Suppressor macrophage (primary cell): ENCODE data around the gene PDE11A.

Source experiments
- DNase-seq, 4 experiments: peaks; one replicate each; pipeline ENCODE4 v3.0.0-alpha.2; 2020 to 2022

The PDE11A gene

DNA sequence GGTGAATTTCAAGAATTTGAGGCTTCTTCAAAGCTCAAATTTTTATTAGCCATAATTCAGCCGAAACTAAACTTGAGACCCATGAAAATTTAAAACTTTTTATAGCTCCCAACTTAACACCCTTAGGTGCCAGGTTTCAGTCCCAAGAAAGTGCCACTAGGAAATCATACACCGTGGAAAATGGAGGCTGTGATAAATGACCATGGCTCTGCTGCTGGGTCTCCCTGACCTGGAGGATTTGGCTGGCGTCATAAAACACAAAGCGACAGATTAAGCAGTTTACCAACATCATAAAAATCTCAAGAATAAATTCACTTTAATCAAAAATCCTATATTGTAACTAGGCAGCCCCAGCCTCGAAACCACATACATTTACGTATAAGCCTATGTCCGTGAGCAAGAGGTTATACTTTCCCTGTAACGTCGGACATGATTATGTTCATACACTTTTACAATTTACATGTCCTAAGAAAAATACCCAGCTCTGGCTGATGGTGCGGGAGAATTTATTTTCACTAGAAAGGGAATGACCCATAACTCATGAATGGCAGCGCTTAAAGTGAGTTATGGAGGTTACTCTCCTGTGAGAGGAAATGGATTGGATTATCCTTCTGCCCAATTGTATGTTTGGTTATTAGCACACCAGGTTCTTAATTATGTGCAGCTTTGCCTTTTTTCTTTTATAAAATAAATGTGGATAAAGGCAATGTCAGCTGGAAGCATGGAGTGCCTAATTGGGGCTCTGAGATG lies 350.6 kb downstream of the PDE11A start:
- DNase-seq, result no peak

- no peak for DNase-seq
These were observed 351.5 kb downstream of the PDE11A start for GRCh38 chr2:177721087-177721486.

DNA sequence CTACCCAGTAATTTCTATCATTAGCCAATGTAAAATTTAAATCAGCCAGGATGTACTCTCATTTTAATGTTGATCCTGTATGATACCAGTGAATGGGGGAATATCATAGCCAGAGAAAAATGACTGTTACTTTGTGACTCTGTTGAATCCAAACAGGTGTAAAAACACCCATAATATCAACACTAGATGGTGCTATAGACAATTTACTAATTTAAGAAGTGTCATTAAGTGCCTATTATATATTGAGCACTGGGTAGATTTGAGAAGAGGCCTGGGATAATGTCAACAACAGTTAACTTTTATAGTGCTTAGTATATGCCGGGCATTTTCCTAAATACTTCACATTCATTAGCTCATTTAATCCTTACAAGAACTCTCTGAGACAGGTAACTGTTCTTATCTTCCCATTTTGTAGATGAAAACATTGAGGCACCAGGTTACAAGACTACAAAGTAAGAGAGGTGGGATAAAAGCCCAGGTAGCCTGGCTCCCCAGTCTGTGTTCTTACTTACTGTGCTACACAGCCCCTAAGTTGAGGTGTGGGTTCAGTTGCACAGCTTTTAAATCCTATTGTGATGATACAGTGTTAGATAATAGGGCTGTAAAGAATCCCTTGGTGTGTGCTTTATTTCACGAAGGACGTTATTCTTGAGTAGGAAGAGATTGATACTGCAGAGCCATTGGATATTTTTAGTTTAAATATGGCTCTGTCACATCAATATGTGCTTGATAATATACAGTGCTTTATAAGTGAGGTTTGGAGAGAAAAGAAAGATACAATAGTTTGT lies 354.6 kb downstream of the PDE11A start:
- DNase-seq, result peak in 2 of 4 experiments; percentile 16 to 33

DNA sequence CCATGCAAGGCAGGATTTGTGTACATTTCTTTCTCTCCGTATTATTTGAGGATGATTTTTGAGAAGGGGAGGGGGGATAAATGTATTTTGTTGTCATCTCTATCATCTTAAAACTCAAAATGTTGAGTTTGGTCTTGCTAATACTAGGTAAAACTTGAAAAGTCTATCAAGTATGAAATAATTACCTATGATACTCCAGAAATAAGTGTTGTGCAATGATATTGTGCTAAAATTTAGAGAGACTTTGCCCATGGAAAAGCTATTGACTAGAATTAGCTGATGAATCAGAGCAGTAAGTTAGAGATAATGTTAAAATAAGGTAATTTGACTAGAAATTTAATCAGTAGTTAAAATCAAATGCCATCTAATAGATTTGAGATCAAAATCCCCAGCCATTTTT lies 356.1 kb downstream of the PDE11A start:
- no peak for DNase-seq

DNA sequence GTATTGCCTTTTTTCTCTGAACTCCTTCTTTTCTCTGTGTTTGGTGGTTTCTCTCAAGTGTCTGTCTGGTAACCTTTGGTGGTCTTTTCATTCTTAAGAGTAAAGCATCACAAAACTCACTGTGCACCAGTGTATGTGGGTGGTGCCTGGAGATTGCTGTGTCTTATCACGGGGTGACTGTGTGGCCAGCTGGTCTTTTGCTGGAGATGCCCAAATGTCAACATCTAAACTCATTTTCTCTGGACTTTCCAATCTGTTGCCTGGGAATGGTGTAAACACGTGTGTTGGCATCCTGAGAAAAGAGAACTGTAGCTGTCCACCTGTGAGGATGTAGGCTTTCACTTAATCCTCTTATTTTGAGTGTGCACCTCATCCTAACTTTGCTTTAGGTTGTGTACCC lies 356.8 kb downstream of the PDE11A start:
- DNase-seq, result no peak

DNA sequence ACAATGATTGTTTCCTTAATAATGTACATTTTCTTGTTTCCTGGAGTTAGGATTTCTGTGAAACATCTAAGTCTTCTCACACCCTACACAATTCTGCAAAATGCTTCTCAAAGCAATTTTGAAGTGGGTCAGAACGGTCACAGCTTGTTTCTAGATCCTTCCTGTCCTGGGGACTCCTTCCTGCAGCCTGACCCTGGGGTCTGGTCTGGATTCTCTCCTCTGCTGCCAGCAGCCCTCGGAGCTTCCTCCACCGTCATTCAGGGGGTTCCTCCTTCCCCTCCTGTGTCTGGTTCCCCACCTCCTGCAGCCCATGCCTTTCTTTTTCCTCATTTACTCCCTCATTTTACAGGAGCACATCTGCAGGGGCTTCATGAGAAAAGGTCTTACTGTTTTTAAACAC lies 357.9 kb downstream of the PDE11A start:
- DNase-seq, result no peak

GRCh38 chr2:177712462-177712861 lies 360.1 kb downstream of the PDE11A start:
- peak; percentile 15 to 53 (median 38) for DNase-seq

- DNase-seq, result peak; percentile 44 to 71 (median 61)
These were observed 360.9 kb downstream of the PDE11A start for GRCh38 chr2:177711483-177712265.

GRCh38 chr2:177710889-177711288 lies 361.7 kb downstream of the PDE11A start:
- DNase-seq, result no peak

GRCh38 chr2:177709986-177710401 lies 362.6 kb downstream of the PDE11A start:
- DNase-seq, result no peak

DNA sequence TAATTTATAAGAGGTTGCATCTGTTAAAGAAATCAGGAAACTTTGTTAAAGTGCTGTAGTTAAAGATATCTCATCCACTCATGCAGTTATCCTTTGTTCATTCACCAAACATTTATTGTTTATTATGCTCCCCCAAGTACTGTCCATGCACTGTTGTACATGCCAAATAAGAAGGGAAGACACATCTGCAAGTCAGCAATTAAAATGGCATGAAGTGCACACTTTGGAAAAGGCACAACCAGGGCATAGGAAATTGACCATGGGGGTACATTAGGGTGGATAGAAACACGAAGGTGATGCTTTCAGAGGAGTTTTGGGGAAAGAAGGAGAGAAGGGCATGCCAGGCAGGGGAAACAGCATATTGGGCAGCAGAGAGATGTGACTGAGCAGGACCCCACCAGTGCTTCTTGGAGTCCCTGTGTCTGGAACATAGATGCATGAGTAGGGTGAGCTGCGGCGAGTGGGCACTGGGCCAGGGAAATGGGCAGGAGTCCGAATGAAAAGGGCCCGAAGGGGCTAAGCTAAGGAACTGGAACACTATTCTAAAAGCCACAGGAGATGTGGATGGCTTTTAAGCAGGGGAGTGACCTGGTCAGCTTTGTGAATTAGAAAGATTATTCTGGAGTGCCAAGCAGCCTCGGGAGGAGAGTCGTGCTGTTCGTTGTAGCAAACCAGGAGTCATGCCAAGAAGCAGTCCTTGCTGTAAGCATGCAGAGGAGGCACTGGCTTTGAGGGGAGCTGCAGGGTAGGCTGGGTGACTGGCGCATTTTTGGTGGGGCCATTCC lies 363.7 kb downstream of the PDE11A start:
- no peak for DNase-seq

DNA sequence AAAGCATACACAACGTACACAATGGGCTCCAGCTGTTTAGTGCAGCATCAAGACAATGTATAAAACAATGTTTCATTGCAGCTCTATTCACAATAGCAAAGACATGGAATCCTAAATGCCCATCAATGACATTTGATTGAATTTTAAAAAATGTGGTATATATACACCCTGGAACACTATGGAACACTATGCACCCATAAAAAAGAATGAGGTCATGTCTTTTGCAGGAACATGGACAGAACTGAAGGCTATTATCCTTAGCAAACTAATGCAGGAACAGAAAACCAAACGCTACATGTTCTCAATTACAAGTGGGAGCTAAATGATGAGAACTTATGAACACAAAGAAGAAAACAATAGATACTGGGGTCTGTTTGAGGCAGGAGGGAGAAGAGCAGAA lies 364.5 kb downstream of the PDE11A start:
- DNase-seq, result no peak

DNA sequence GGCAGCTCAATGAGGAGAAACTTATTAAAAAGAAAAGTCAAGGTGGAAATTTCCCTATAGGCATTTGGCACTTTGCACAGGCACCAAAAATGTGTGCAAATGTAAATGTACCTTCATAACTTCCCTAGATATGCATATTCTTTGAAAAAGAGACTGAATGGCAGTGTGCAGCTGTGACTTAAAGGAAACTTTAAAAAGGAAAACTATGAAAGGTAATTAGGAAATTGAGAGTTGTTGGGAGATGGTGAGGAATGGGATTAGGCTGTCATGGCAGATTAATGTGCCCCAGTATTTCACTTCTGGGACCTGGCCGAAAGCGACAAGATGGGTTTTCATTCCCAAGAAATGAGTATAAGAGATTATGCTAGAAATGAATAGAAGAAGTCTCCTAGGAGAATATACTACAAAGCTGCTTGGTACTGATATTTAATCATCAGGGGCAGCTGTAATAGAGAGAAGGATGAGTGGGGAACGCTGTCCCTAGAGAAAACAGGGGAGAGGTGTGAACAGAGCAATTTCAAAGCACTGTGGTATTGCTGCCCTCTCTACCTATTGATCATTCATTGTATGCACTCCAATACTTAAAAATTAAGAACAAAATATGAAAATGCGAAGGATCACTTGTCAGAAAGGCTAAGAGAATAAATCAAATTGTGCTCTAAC lies 366.9 kb downstream of the PDE11A start:
- DNase-seq, result no peak

DNA sequence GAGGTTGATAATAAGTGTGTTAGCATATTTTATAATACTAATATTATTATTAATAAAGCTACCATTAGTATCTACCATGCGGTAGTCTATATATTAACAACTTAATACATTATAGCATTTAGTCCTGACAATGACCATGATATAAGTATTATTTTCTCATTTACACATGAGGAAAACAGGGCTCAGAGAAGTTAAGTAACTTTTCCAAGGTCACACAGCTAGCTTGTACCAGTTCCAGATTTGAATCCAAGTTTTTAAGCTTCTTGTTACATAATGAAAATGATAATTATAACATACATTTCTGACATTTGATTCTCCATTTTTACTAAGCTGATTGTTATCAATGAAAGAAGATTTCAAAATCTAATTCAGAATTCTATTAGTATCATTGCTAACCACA lies 369.4 kb downstream of the PDE11A start:
- DNase-seq, result no peak

- DNase-seq, result no peak
These were observed 374.3 kb downstream of the PDE11A start for GRCh38 chr2:177698281-177698680.

DNA sequence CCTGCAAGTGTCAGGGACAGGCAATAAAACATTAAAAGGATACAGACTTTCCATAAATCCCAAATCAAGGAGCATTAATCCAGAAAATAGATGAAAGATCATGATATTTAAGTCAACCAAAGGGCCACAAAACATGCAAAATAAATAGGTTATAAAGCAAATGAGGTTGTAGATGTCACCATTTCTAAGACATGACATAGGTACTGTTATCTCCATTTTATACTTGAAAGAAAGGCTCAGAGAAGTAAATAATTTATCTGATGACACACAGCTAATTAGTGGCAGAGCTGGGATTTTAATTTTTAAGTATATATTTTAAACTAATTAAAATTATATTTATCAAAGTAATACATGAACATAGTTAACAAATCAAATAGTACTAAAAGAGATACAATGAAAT lies 378.2 kb downstream of the PDE11A start:
- no peak for DNase-seq

DNA sequence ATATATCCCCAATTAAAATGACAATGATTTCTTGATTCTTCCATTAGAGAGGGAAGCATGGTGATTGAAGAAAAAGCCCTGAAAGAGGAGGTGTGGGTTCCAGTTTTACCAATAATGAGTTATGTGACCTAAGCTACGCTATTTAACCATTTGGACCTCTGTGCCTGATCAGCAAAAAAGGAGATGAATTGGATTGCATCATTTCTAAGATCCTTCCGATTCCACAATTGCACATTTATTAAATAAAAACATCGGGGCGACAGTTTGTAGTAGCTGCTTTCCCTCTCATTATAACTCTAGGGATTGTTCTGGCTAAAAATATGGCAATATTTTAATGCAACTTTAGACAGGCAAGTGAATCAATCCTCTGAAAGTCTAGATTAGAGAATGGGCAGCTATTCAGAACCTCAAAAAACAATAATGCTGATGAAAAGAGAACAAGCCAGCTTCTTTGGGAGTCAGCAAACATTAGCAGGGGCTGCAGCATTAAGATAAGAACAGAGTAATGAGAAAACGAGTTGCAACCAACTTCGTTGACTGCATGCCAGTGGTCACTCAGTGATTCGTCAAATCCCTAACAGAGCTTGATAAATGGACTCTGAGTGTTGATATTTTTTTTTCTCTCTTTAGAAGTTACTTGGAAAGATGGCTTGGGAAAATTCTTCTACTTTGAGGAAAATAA lies 378.8 kb downstream of the PDE11A start:
- no peak for DNase-seq

- no peak for DNase-seq
These were observed 379.8 kb downstream of the PDE11A start for GRCh38 chr2:177692783-177693269.

GRCh38 chr2:177692042-177692782 lies 380.4 kb downstream of the PDE11A start:
- no peak for DNase-seq

- DNase-seq, result no peak
These were observed 381.4 kb downstream of the PDE11A start for GRCh38 chr2:177691177-177691576.
